Measurements from ENCODE around the gene BCAN.

Gene BCAN

GRCh38 chr1:156681196-156681960 is 39.5 kb downstream of the BCAN start:
- no peak for DNase-seq

- no peak for DNase-seq
These were observed 40.4 kb downstream of the BCAN start for GRCh38 chr1:156682166-156682890.

GRCh38 chr1:156684227-156684782 is 42.4 kb downstream of the BCAN start:
- DNase-seq, result no peak

GRCh38 chr1:156689035-156689952 is 47.4 kb downstream of the BCAN start:
- peak; percentile 61 for DNase-seq

- no peak for DNase-seq
These were observed 48.2 kb downstream of the BCAN start for GRCh38 chr1:156689953-156690674.

- DNase-seq, result no peak
These were observed 48.7 kb downstream of the BCAN start for GRCh38 chr1:156690675-156691036.

- no peak for DNase-seq
These were observed 49.3 kb downstream of the BCAN start for GRCh38 chr1:156691191-156691590.

GRCh38 chr1:156691665-156692440 is 49.9 kb downstream of the BCAN start:
- no peak for DNase-seq

GRCh38 chr1:156692441-156692924 is 50.6 kb downstream of the BCAN start:
- DNase-seq, result no peak

- DNase-seq, result no peak
These were observed 51.3 kb downstream of the BCAN start for GRCh38 chr1:156692925-156693847.

- DNase-seq, result no peak
These were observed 52.2 kb downstream of the BCAN start for GRCh38 chr1:156693848-156694689.

GRCh38 chr1:156694690-156694962 is 52.7 kb downstream of the BCAN start:
- DNase-seq, result no peak

- no peak for DNase-seq
These were observed 54.8 kb downstream of the BCAN start for GRCh38 chr1:156696755-156697154.

- DNase-seq, result no peak
These were observed 55.6 kb downstream of the BCAN start for GRCh38 chr1:156697481-156697880.

- DNase-seq, result no peak
These were observed 57.1 kb downstream of the BCAN start for GRCh38 chr1:156698995-156699394.

GRCh38 chr1:156700736-156701531 is 59.0 kb downstream of the BCAN start:
- DNase-seq, result no peak

- no peak for DNase-seq
These were observed 61.4 kb downstream of the BCAN start for GRCh38 chr1:156703336-156703735.

GRCh38 chr1:156703741-156704140 is 61.8 kb downstream of the BCAN start:
- DNase-seq, result no peak
